Ascending aorta (tissue), 2 donors: ENCODE data around the gene ZDHHC18. TPM values are rescaled to one million over a fixed set of nuclear protein-coding genes. Genes with fewer than 3 reads are reported as not detected.
"Not testable (repeated sequence)": the region's sequence is repeated elsewhere in the genome, so short reads cannot be mapped to it uniquely, and the experiment has no call there.

Experiments used
- DNase-seq, 2 donors: peaks; one replicate each; pipeline ENCODE4 v3.0.0-alpha.2; 2019; ENCODE audit warnings: low spot score in 2 of 2
- H3K27ac ChIP-seq, 2 donors: fragments of 200-600 bp; sonication (generic); one replicate each; pipeline ENCODE4 v1.5.1; 2016 to 2017; ENCODE audit warnings: mild to moderate bottlenecking in 1 of 2
- H3K27me3 ChIP-seq: fragments of 200-600 bp; sonication (generic); one replicate; pipeline ENCODE4 v1.5.1; 2017
- H3K36me3 ChIP-seq, 2 donors: fragments of 200-600 bp; sonication (generic); one replicate each; pipeline ENCODE4 v1.5.1; 2016
- H3K4me1 ChIP-seq, 2 donors: fragments of 200-600 bp; sonication (generic); one replicate each; pipeline ENCODE4 v1.5.1; 2016 to 2017; ENCODE audit warnings: mild to moderate bottlenecking in 1 of 2
- H3K4me3 ChIP-seq, 2 donors: fragments of 200-600 bp; sonication (generic); one replicate each; pipeline ENCODE4 v1.5.1; 2016 to 2017; ENCODE audit warnings: mild to moderate bottlenecking in 1 of 2
- H3K9me3 ChIP-seq, 2 donors: fragments of 200-600 bp; sonication (generic); one replicate each; pipeline ENCODE4 v1.5.1; 2016
- intact Hi-C: fragments of 100-400 bp; cut with DNase I; formaldehyde crosslinking; loops from one replicate; pipeline ENCODE4 v1.15.1; 2023
- total RNA-seq: library from RNA; depleted of rRNA; stranded (reverse); fragments of >200 nt; gene quantifications from one replicate; pipeline ENCODE4 v1.1.0, GENCODE V29; 2016
- TF ChIP-seq, protein P1 (sequence below), 3 experiments: fragments of 200-600 bp in 2 of 3; fragments of 450-650 bp in 1 of 3; sonication (generic) in 2 of 3; IDR thresholded peaks; one replicate each; pipeline ENCODE4 v1.5.1; 2016 to 2019; ENCODE audit warnings: antibody characterized with exemption in 3 of 3, mild to moderate bottlenecking in 1 of 3, moderate library complexity in 1 of 3

ZDHHC18 gene
- total RNA-seq, 1 donor from 2014 or later: 36.0 TPM

DNA sequence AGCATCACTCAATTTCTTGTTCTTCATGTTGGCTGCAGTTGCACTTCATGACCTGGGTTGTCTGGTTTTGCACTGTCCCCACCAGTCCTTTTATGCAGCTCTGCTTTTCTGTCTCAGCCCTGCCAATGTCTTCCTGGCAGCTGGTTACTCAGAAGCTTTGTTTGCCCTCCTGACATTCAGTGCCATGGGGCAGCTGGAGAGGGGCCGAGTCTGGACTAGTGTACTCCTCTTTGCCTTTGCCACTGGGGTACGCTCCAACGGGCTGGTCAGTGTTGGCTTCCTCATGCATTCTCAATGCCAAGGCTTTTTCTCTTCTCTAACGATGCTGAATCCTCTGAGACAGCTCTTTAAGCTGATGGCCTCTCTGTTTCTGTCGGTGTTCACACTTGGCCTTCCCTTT, 32.1 kb upstream of the ZDHHC18 start:
- no peak overlapping the region for H3K4me3 ChIP-seq
- no peaks in the 10 kb centered on the region for H3K4me1 ChIP-seq
- no peaks in the 10 kb centered on the region for H3K27me3 ChIP-seq
- intact Hi-C loops: no loop called here
- peaks cover 9 to 28% of the 10 kb centered on the region in 2 donors for H3K36me3 ChIP-seq
- no peak for DNase-seq
- no peak overlapping the region for H3K27ac ChIP-seq
- TF ChIP-seq, protein P1, sequence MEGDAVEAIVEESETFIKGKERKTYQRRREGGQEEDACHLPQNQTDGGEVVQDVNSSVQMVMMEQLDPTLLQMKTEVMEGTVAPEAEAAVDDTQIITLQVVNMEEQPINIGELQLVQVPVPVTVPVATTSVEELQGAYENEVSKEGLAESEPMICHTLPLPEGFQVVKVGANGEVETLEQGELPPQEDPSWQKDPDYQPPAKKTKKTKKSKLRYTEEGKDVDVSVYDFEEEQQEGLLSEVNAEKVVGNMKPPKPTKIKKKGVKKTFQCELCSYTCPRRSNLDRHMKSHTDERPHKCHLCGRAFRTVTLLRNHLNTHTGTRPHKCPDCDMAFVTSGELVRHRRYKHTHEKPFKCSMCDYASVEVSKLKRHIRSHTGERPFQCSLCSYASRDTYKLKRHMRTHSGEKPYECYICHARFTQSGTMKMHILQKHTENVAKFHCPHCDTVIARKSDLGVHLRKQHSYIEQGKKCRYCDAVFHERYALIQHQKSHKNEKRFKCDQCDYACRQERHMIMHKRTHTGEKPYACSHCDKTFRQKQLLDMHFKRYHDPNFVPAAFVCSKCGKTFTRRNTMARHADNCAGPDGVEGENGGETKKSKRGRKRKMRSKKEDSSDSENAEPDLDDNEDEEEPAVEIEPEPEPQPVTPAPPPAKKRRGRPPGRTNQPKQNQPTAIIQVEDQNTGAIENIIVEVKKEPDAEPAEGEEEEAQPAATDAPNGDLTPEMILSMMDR (IDR thresholded peaks at IDR 0.05): no peak
- no peaks in the 10 kb centered on the region for H3K9me3 ChIP-seq

DNA sequence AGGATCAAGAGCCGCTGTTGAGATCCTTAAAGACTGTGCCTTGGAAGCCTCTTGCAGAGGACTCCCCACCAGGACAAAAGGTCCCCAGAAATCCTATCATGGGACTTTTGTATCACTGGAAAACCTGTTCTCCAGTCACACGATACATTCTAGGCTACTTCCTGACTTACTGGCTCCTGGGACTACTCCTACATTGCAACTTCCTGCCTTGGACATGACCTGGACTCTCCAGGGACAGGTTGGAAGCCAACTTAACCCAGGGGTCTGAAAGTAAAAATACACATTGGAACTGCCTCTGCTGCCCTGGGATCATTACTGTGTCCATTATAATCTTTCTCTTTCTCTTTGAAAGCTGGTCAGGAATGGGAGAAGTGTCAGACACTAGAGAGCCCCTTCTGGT, 28.9 kb upstream of the ZDHHC18 start:
- peaks cover 9 to 28% of the 10 kb centered on the region in 2 donors for H3K36me3 ChIP-seq
- intact Hi-C loops: no loop called here
- no peaks in the 10 kb centered on the region for H3K9me3 ChIP-seq
- H3K27me3 ChIP-seq: no peaks in the 10 kb centered on the region
- H3K4me1 ChIP-seq: peaks cover 0 to 4% of the 10 kb centered on the region in 2 donors
- H3K27ac ChIP-seq: no peak overlapping the region
- DNase-seq: no peak
- TF ChIP-seq, protein P1 (IDR thresholded peaks at IDR 0.05): no peak
- H3K4me3 ChIP-seq: no peak overlapping the region

DNA sequence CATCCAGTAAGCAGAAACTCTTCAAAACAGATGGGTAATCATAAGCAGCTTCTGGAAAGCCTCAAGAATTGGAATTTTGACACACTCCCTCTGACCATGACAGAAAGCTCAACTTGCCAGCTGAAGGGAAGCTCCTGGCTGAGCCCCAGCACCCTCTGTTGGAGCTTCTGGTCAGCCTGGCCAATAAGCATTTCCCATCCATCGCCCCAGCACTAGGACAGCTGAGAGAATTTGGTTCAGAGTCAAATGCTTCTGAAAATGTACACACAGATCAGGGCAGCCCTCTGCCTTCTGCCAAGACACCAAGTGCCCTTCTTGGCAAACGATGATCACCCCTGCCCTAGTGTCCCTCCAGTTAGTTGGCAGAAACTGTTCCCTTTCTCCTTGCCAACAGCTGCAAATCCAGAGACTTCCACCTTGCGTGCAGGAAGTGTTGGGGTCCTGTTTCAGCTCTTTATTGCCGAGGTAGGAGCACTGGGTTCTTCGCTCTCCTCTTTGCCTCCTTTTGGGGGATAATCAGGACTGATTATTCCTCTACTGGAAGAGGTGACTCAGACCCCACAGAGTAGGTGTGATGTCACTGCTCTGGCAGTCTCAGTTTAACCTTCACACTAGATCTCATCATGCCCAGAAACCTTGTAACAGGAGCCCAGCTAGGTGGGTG, 26.9 kb upstream of the ZDHHC18 start:
- DNase-seq: no peak
- Histone ChIP-seq H3K4me3 (no peak overlapping the region), H3K27ac (peak overlapping the region; percentile 13 to 48), H3K9me3 (no peaks in the 10 kb centered on the region), H3K27me3 (no peaks in the 10 kb centered on the region), H3K4me1 (peaks cover 0 to 4% of the 10 kb centered on the region in 2 donors), H3K36me3 (peaks cover 3 to 20% of the 10 kb centered on the region in 2 donors)
- TF ChIP-seq, protein P1 (IDR thresholded peaks at IDR 0.05): no peak
- intact Hi-C loops: no loop called here

DNA sequence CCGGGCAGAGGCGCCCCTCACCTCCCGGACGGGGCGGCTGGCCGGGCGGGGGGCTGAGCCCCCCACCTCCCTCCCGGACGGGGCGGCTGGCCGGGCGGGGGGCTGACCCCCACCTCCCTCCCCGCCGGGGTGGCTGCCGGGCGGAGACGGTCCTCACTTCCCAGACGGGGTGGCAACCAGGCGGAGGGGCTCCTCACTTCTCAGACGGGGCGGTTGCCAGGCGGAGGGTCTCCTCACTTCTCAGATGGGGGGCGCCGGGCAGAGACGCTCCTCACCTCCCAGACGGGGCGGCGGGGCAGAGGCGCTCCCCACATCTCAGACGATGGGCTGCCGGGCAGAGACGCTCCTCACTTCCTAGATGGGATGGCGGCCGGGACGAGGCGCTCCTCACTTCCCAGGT, 22.6 kb upstream of the ZDHHC18 start:
- H3K4me3 ChIP-seq, H3K27ac ChIP-seq, DNase-seq, intact Hi-C loops, H3K27me3 ChIP-seq, H3K9me3 ChIP-seq, H3K4me1 ChIP-seq, H3K36me3 ChIP-seq: not testable (repeated sequence)

DNA sequence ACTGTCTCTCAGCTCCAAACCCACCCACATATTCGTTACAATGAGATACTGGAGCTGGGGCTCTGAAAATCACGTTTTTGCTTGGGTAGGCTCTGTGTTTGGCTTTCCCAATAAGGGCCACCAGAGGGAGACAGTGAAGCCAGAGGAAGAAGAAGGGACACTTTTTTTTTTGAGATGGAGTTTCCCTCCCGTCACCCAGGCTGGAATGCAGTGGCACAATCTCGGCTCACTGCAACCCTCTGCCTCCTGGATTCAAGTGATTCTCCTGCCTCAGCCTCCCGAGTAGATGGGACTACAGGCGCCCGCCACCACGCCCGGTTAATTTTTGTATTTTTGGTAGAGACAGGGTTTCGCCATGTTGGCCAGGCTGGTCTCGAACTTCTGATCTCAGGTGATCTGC, 16.4 kb upstream of the ZDHHC18 start:
- peak in 1 of 2 donors; percentile 80 for DNase-seq
- intact Hi-C loops: loop anchor here (2.0 kb wide), 1 partner anchor 69 kb away; no protein-coding TSS in a partner anchor
- H3K4me1 ChIP-seq, H3K36me3 ChIP-seq, H3K27me3 ChIP-seq, H3K27ac ChIP-seq, H3K9me3 ChIP-seq, H3K4me3 ChIP-seq: not testable (repeated sequence)
- TF ChIP-seq, protein P1 (IDR thresholded peaks at IDR 0.05): peak; percentile 62 to 78 (median 67)

DNA sequence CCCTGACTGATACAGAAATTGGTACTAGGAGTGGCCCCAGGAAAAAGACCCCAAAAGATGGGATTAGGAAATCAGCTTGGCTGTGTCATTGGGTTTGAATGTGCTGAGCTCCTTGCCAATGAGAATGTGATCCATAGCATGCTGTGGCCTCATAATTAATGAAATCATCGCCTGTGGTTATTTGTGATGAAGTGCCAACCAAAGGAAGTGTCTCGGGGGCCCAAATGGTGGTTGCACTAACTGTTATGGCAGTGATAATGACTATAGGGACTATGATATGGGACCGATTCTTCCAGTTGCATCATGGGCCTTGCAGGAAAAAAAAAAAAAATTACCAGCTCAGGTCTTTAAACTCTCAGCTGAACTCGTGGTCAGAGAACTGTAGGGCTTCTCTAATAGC, 15.4 kb upstream of the ZDHHC18 start:
- intact Hi-C loops: loop anchor here (2.0 kb wide), 1 partner anchor 68 kb away; no protein-coding TSS in a partner anchor
- no peak overlapping the region for H3K27ac ChIP-seq
- H3K36me3 ChIP-seq: no peaks in the 10 kb centered on the region
- TF ChIP-seq, protein P1 (IDR thresholded peaks at IDR 0.05): no peak
- H3K9me3 ChIP-seq: no peaks in the 10 kb centered on the region
- H3K4me1 ChIP-seq: no peaks in the 10 kb centered on the region
- no peaks in the 10 kb centered on the region for H3K27me3 ChIP-seq
- no peak overlapping the region for H3K4me3 ChIP-seq
- no peak for DNase-seq
